GM12864 (cell line): ENCODE data around the gene SIPA1L2.

Experiments used
- DNase-seq: peaks from one replicate; pipeline ENCODE4 v3.0.0-alpha.2; 2011; ENCODE audit warnings: low read depth
- H3K4me3 ChIP-seq: 2 replicates; pipeline ENCODE4 v1.5.1; 2011; ENCODE audit warnings: mild to moderate bottlenecking, low read depth, low read length, control low read depth
- TF ChIP-seq, protein P1 (sequence below): IDR thresholded peaks from 2 replicates; pipeline ENCODE4 v1.5.1; 2011; ENCODE audit warnings: low read depth, mild to moderate bottlenecking, moderate library complexity, low read length, control low read depth, inconsistent platforms; ENCODE audit errors: missing control alignments

SIPA1L2 gene

DNA sequence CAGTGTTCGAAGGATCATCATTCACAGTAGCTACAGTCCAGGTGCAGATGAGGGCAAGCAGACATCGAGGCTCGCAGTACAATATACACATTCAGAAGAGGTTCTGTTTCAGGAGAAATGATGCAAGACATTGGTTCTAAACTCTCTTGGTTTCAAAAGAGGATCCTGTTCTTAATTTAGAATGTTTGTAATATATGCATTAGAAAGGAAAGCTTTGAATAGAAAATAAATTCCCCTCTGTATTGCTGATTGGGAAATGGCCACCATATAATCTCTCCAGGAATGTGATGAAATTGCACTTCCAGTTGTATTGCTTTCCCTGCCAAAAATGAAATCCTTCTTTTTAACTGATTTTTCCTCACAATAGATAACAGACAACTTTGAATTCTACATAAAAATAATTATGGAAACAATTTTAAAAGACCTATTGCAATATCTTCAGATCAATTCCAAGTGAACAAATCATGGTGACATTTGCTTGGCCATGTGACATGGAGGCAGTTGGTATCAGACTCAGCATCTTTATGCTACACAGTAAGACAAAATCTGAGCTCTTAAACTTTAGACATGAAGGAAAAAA is 27.6 kb upstream of the SIPA1L2 start:
- DNase-seq = no peak

DNA sequence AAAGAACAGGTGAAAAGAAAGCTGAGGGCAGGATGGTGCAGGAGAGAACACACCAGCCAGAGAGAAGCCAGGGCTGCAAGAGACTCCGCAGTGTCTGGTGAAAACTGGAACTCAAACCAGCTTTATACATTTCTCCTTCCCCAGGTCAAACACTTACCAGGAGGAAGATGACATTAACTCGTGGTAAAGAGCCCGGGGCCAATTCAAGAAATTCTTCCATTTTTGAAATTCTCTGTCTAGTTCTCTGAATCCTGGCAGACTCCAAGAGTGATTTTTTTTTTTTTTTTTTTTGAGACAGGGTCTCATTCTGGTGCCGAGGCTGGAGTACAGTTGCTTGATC is 25.8 kb upstream of the SIPA1L2 start:
- H3K4me3 ChIP-seq = no peak overlapping the region
- no peak for DNase-seq
- TF ChIP-seq, protein P1, sequence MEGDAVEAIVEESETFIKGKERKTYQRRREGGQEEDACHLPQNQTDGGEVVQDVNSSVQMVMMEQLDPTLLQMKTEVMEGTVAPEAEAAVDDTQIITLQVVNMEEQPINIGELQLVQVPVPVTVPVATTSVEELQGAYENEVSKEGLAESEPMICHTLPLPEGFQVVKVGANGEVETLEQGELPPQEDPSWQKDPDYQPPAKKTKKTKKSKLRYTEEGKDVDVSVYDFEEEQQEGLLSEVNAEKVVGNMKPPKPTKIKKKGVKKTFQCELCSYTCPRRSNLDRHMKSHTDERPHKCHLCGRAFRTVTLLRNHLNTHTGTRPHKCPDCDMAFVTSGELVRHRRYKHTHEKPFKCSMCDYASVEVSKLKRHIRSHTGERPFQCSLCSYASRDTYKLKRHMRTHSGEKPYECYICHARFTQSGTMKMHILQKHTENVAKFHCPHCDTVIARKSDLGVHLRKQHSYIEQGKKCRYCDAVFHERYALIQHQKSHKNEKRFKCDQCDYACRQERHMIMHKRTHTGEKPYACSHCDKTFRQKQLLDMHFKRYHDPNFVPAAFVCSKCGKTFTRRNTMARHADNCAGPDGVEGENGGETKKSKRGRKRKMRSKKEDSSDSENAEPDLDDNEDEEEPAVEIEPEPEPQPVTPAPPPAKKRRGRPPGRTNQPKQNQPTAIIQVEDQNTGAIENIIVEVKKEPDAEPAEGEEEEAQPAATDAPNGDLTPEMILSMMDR = no peak

More for the DNA sequence above, 27.6 kb upstream of the SIPA1L2 start:
- TF ChIP-seq, protein P1 = no peak
- H3K4me3 ChIP-seq = no peak overlapping the region

- peak; percentile 8 for DNase-seq
- TF ChIP-seq, protein P1 = no peak
- H3K4me3 ChIP-seq = no peak overlapping the region
Observed at GRCh38 chr1:232655028-232655745, 25.3 kb upstream of the SIPA1L2 start.

DNA sequence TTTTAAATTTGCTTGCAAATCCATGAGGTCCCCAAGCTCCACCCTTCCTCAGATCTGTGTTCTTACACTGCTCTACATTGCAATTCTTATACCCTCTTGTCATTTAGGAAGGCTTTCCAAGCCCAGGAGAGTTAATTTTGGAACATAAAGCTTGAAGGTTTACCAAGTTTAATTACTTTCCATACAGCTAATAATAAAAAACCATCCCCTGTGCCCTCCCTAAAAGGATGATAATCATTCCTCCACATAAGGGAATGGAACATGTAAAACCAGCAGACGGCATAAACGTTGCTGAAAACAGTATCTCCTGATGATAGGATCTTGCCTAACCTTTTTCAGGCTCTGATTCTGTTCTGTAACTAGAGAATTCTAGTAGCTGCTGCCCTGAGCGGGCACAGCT is 23.9 kb upstream of the SIPA1L2 start:
- no peak for DNase-seq
- TF ChIP-seq, protein P1 = no peak
- no peak overlapping the region for H3K4me3 ChIP-seq

- TF ChIP-seq, protein P1 = no peak
- H3K4me3 ChIP-seq = no peak overlapping the region
- DNase-seq = no peak
Observed at GRCh38 chr1:232650845-232651244, 20.9 kb upstream of the SIPA1L2 start.

DNA sequence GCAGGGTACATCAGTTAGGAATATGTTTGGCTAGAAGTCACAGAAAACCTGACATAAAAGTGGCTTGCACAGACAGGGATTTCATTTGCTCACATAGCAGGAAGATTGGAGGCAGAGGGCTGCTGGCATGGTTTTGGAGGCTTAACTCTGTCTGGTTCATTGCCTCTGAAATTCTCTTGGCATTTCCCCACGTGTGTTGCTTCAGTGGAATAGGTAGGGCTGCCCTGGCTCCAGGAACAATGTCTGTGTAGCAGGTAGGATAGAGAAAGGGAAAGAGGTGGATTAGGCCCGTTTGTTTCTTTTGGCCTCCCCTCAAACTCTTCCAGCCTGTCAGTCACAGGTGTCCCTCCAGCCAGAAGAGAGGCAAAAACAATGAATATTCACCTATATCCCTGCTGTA is 20.5 kb upstream of the SIPA1L2 start:
- TF ChIP-seq, protein P1 = no peak
- no peak for DNase-seq
- H3K4me3 ChIP-seq = no peak overlapping the region

GRCh38 chr1:232648316-232648715 is 18.4 kb upstream of the SIPA1L2 start:
- H3K4me3 ChIP-seq = no peak overlapping the region
- TF ChIP-seq, protein P1 = no peak
- DNase-seq = no peak
